Upper lobe of right lung (tissue), 1 donor: ENCODE data around the gene MB21D2. TPM values are rescaled to one million over a fixed set of nuclear protein-coding genes. Genes with fewer than 3 reads are reported as not detected.
A peak's percentile ranks its signal among the peaks of the same experiment; 100 is the strongest.

Experiments
- ATAC-seq: fragments of 200-7000 bp; cut with Tn5 transposase; one replicate; pipeline ENCODE4 v1.9.1; 2020; ENCODE audit warnings: mild to moderate bottlenecking, moderate library complexity
- DNase-seq: peaks from one replicate; pipeline ENCODE4 v3.0.0-alpha.2; 2020
- H3K27ac ChIP-seq: fragments of 200-600 bp; one replicate; pipeline ENCODE4 v1.8.0; 2022
- H3K27me3 ChIP-seq: fragments of 200-600 bp; one replicate; pipeline ENCODE4 v1.8.0; 2022; ENCODE audit warnings: mild to moderate bottlenecking
- H3K36me3 ChIP-seq: fragments of 200-600 bp; one replicate; pipeline ENCODE4 v1.8.0; 2022
- H3K4me1 ChIP-seq: fragments of 200-600 bp; one replicate; pipeline ENCODE4 v1.8.0; 2022
- H3K4me3 ChIP-seq: fragments of 200-600 bp; one replicate; pipeline ENCODE4 v1.8.0; 2022; ENCODE audit warnings: mild to moderate bottlenecking
- H3K9me3 ChIP-seq: fragments of 200-600 bp; one replicate; pipeline ENCODE4 v1.8.0; 2022
- intact Hi-C: fragments of 100-400 bp; cut with DNase I; formaldehyde crosslinking; loops from one replicate; pipeline ENCODE4 v1.11.0; 2022
- total RNA-seq: library from RNA; stranded (reverse); fragmentation: NEBNext Ultra II Directional; extraction: Animal tissue kit (Norgen Biotek cat#: 25700); gene quantifications from one replicate; pipeline ENCODE4 v1.2.1, GENCODE V29; 2021
- TF ChIP-seq, protein P1 (sequence below): fragments of 200-600 bp; IDR thresholded peaks from one replicate; pipeline ENCODE4 v1.8.0; 2022; ENCODE audit warnings: antibody characterized with exemption
- donor health status: DM: no; HTN: yes; CAD: no; lungs with severe emphysema.

MB21D2 gene
- total RNA-seq, 1 donor from 2014 or later = 8.0 TPM

DNA sequence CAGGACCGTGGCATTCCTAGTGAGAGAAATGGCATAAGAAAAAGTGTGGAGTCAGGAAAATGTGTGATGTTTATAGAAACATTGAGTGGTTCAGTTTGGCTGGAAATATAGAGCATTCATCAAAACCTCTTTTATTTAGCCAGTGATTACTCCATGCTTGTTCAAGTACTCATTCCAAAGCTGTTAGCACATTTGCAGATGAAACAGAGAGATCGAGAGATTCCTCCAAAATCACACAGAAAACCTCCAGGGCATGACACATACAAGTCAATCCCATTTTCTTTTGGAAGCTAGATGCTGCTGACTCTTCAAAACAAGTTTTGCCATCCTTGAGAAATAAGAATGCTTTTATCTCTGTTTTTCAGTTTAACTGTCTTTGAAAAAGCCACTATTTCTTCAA is 11.5 kb upstream of the MB21D2 start:
- intact Hi-C loops = no loop called here
- Histone ChIP-seq H3K4me1 (peaks cover 8% of the 10 kb centered on the region), H3K4me3 (no peak overlapping the region), H3K9me3 (no peaks in the 10 kb centered on the region), H3K27me3 (no peaks in the 10 kb centered on the region), H3K27ac (no peak overlapping the region), H3K36me3 (no peaks in the 10 kb centered on the region)
- DNase-seq (no peak), ATAC-seq (peak; percentile 33)
- TF ChIP-seq, protein P1, sequence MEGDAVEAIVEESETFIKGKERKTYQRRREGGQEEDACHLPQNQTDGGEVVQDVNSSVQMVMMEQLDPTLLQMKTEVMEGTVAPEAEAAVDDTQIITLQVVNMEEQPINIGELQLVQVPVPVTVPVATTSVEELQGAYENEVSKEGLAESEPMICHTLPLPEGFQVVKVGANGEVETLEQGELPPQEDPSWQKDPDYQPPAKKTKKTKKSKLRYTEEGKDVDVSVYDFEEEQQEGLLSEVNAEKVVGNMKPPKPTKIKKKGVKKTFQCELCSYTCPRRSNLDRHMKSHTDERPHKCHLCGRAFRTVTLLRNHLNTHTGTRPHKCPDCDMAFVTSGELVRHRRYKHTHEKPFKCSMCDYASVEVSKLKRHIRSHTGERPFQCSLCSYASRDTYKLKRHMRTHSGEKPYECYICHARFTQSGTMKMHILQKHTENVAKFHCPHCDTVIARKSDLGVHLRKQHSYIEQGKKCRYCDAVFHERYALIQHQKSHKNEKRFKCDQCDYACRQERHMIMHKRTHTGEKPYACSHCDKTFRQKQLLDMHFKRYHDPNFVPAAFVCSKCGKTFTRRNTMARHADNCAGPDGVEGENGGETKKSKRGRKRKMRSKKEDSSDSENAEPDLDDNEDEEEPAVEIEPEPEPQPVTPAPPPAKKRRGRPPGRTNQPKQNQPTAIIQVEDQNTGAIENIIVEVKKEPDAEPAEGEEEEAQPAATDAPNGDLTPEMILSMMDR = no peak

DNA sequence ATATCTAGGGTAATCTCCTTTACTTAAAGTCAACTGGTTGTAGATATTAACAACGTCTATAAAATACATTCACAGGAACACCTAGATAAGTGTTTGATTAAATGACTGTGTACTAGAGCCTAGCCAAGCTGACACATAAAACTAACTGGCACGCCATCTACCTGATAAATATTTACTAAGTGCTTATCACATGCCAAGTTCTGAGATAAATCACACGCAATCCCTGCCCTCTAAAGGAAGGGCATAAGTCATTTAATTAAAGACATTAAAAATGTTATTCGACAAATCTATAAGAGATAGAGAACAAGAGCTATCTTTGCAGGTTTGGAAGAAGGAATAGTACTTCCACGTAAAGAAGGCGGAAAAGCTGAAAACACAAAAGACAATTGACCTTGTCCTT is 11.1 kb upstream of the MB21D2 start:
- Histone ChIP-seq H3K27ac (no peak overlapping the region), H3K36me3 (no peaks in the 10 kb centered on the region), H3K4me1 (peaks cover 8% of the 10 kb centered on the region), H3K9me3 (no peaks in the 10 kb centered on the region), H3K4me3 (no peak overlapping the region), H3K27me3 (no peaks in the 10 kb centered on the region)
- DNase-seq (no peak), ATAC-seq (peak; percentile 45)
- intact Hi-C loops = no loop called here
- TF ChIP-seq, protein P1 = no peak

DNA sequence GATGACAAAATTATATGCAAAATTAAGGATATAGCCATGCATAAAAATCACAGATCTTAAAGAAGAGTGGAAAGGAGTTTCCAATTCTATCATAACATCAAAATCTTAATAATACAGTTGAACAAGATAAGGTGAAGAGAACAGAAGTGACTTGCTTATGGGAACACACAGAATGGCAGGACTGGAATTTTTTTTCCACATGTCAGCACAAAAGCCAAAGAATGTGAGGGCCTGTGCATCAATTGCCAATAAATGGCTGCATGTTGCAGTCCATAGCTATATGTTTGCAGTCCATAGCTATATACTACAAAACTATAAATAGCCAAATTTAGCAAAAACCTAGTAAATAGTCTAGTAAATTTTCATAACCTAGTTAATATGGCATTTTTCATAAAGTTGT is 10.4 kb upstream of the MB21D2 start:
- Histone ChIP-seq H3K4me3 (no peak overlapping the region), H3K9me3 (no peaks in the 10 kb centered on the region), H3K27me3 (no peaks in the 10 kb centered on the region), H3K27ac (no peak overlapping the region), H3K4me1 (peaks cover 8% of the 10 kb centered on the region), H3K36me3 (no peaks in the 10 kb centered on the region)
- no peak for DNase-seq
- TF ChIP-seq, protein P1 = no peak
- no peak for ATAC-seq
- intact Hi-C loops = no loop called here

DNA sequence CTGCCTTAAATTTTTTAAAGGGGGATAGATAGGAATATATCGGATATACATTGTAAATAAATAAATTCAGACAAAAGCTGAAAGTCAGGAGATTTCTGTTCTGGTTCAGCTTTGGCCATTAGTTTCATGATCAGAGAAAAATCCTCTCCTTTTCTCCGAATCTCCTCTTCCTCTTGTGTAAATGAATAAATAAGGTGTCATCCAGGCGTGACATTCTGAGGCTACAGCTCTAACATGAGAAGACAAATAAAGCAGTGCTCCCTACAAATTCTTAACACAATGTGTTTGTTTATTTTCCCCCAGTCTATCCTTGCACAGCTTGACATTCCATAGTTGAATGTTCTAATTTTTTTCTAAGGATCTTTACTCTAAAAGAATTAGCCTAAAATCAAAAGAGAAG is 9.4 kb upstream of the MB21D2 start:
- intact Hi-C loops = no loop called here
- TF ChIP-seq, protein P1 = no peak
- Histone ChIP-seq H3K27ac (no peak overlapping the region), H3K4me1 (peaks cover 8% of the 10 kb centered on the region), H3K27me3 (no peaks in the 10 kb centered on the region), H3K36me3 (no peaks in the 10 kb centered on the region), H3K4me3 (no peak overlapping the region), H3K9me3 (no peaks in the 10 kb centered on the region)
- no peak for ATAC-seq
- no peak for DNase-seq

DNA sequence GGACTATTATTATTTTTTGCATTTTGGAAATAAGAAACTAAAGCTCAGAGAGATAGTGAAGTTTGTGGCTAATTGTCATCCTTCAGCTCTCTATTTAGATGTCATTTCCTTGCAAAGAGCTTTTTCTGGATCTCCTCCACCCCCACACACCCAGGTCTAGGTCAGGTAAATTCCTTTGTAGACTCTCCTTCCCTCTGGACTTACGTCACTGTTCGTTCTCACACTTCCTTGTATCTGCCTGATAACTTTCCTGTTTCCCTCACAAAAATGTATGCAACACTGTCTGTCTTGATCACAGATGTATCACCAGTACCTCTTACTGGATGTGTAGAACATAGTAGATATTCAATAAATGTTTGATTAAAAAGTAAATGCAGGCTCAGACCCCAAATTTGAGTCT is 6.1 kb upstream of the MB21D2 start:
- H3K4me1 ChIP-seq = peaks cover 3% of the 10 kb centered on the region
- no peaks in the 10 kb centered on the region for H3K36me3 ChIP-seq
- TF ChIP-seq, protein P1 = no peak
- H3K27ac ChIP-seq = no peak overlapping the region
- no peak overlapping the region for H3K4me3 ChIP-seq
- H3K27me3 ChIP-seq = no peaks in the 10 kb centered on the region
- intact Hi-C loops = no loop called here
- DNase-seq (no peak), ATAC-seq (peak; percentile 37)
- H3K9me3 ChIP-seq = no peaks in the 10 kb centered on the region

DNA sequence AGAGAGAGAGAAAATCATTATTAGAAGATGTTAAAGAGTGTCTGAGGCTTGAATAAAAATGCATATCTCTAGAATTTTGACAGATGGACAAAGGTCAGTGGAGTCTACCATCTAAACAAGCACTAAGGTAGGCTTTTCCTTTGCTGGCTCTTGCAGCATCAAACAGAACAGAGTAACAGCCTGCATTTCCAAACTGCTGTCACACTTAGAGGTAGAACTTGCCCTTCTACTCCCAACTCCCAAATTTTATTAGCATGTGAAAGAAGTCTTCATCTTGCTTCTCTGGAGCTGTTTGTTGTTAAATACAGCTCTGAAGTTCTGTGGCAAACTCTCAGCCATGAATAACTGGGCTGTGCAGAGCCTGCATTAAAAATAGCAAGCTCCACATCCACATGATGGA is 4.1 kb upstream of the MB21D2 start:
- H3K27me3 ChIP-seq = no peaks in the 10 kb centered on the region
- H3K4me1 ChIP-seq = peaks cover 6% of the 10 kb centered on the region
- no peak overlapping the region for H3K27ac ChIP-seq
- TF ChIP-seq, protein P1 = no peak
- no peak overlapping the region for H3K4me3 ChIP-seq
- ATAC-seq (no peak), DNase-seq (no peak)
- no peaks in the 10 kb centered on the region for H3K36me3 ChIP-seq
- H3K9me3 ChIP-seq = no peaks in the 10 kb centered on the region
- intact Hi-C loops = no loop called here
